ENCODE measurements around the gene MSRB3. TPM values are rescaled to one million over a fixed set of nuclear protein-coding genes. Genes with fewer than 3 reads are reported as not detected.

Gene MSRB3
- total RNA-seq, 4 donors from 2014 or later, result 29.1 to 61.5 (median 50.4) TPM

GRCh38 chr12:65463611-65464010 lies 185.1 kb downstream of the MSRB3 start:
- no peak for TF ChIP-seq CTCF (IDR thresholded peaks at IDR 0.05; ENCODE audit: low read depth)

- TF ChIP-seq CTCF (IDR thresholded peaks at IDR 0.05; ENCODE audit: low read depth), result no peak
Observed at GRCh38 chr12:65464930-65465329, 186.4 kb downstream of the MSRB3 start.

- TF ChIP-seq CTCF (IDR thresholded peaks at IDR 0.05; ENCODE audit: low read depth), result no peak
Observed at GRCh38 chr12:65465766-65466547, 187.5 kb downstream of the MSRB3 start.

GRCh38 chr12:65466911-65467310 lies 188.4 kb downstream of the MSRB3 start:
- no peak for TF ChIP-seq CTCF (IDR thresholded peaks at IDR 0.05; ENCODE audit: low read depth)

GRCh38 chr12:65470256-65470655 lies 191.8 kb downstream of the MSRB3 start:
- TF ChIP-seq CTCF (IDR thresholded peaks at IDR 0.05; ENCODE audit: low read depth), result no peak

- no peak for TF ChIP-seq CTCF (IDR thresholded peaks at IDR 0.05; ENCODE audit: low read depth)
Observed at GRCh38 chr12:65472079-65472478, 193.6 kb downstream of the MSRB3 start.

GRCh38 chr12:65474831-65475230 lies 196.3 kb downstream of the MSRB3 start:
- no peak for TF ChIP-seq CTCF (IDR thresholded peaks at IDR 0.05; ENCODE audit: low read depth)
